ENCODE data around the gene ASNSD1.

GRCh38 chr2:189635353-189635752, 25.9 kb upstream of the ASNSD1 start:
- TF ChIP-seq, protein P1, sequence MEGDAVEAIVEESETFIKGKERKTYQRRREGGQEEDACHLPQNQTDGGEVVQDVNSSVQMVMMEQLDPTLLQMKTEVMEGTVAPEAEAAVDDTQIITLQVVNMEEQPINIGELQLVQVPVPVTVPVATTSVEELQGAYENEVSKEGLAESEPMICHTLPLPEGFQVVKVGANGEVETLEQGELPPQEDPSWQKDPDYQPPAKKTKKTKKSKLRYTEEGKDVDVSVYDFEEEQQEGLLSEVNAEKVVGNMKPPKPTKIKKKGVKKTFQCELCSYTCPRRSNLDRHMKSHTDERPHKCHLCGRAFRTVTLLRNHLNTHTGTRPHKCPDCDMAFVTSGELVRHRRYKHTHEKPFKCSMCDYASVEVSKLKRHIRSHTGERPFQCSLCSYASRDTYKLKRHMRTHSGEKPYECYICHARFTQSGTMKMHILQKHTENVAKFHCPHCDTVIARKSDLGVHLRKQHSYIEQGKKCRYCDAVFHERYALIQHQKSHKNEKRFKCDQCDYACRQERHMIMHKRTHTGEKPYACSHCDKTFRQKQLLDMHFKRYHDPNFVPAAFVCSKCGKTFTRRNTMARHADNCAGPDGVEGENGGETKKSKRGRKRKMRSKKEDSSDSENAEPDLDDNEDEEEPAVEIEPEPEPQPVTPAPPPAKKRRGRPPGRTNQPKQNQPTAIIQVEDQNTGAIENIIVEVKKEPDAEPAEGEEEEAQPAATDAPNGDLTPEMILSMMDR (IDR thresholded peaks at IDR 0.05) = no peak
- TF ChIP-seq MEF2A (IDR thresholded peaks at IDR 0.05; ENCODE audit: borderline replicate concordance, low read depth) = no peak
- no peak for TF ChIP-seq JUND (IDR thresholded peaks at IDR 0.05)
- TF ChIP-seq RFX5 (IDR thresholded peaks at IDR 0.05; ENCODE audit: low read length) = no peak
- TF ChIP-seq TAF1 (IDR thresholded peaks at IDR 0.05; ENCODE audit: borderline replicate concordance, low read depth, low read length) = no peak
- no peak for TF ChIP-seq TCF12 (IDR thresholded peaks at IDR 0.05)
- no peak for TF ChIP-seq IRF3 (IDR thresholded peaks at IDR 0.05; ENCODE audit: low read depth, low read length)
- no peak for TF ChIP-seq POLR2AphosphoS5 (IDR thresholded peaks at IDR 0.05; ENCODE audit: low read depth, low read length)
- no peak for TF ChIP-seq EP300 (IDR thresholded peaks at IDR 0.05; ENCODE audit: borderline replicate concordance in 1 of 2, low read depth in 1 of 2, low read length in 1 of 2)
